Lung (tissue), 12 donors: ENCODE results near the gene PBRM1. TPM values are rescaled to one million over a fixed set of nuclear protein-coding genes. Genes with fewer than 3 reads are reported as not detected.
A peak's percentile ranks its signal among the peaks of the same experiment; 100 is the strongest.

Source experiments
- ATAC-seq: fragments of 200-7000 bp; cut with Tn5 transposase; one replicate; pipeline ENCODE4 v1.9.1; 2020; ENCODE audit warnings: moderate number of reproducible peaks; ENCODE audit not compliant: insufficient read depth, low FRiP score
- DNase-seq, 3 donors: peaks; one replicate each; pipeline ENCODE4 v3.0.0-alpha.2; 2013 to 2017
- H3K27ac ChIP-seq, 2 donors: one replicate each; pipeline ENCODE4 v1.5.1; 2013; ENCODE audit warnings: mild to moderate bottlenecking in 2 of 2, moderate library complexity in 2 of 2, control low read depth in 1 of 2, inconsistent platforms in 1 of 2, low read depth in 1 of 2, low read length in 1 of 2
- H3K27me3 ChIP-seq, 3 donors: one replicate each; pipeline ENCODE4 v1.5.1; 2013; ENCODE audit warnings: low read length in 2 of 3; ENCODE audit not compliant: control insufficient read depth in 3 of 3, insufficient read depth in 3 of 3
- H3K36me3 ChIP-seq, 4 donors: one replicate each; pipeline ENCODE4 v1.5.1; 2013; ENCODE audit warnings: low read length in 4 of 4, mild to moderate bottlenecking in 1 of 4, moderate library complexity in 1 of 4; ENCODE audit not compliant: control insufficient read depth in 4 of 4, insufficient read depth in 4 of 4
- H3K4me1 ChIP-seq, 5 donors: one replicate each; pipeline ENCODE4 v1.5.1; 2013; ENCODE audit warnings: low read length in 5 of 5, mild to moderate bottlenecking in 2 of 5, moderate library complexity in 1 of 5; ENCODE audit not compliant: control insufficient read depth in 5 of 5, insufficient read depth in 5 of 5
- H3K4me3 ChIP-seq: one replicate; pipeline ENCODE4 v1.5.1; 2013; ENCODE audit warnings: mild to moderate bottlenecking, control low read depth, moderate library complexity
- H3K9ac ChIP-seq, 2 donors: one replicate each; pipeline ENCODE4 v1.5.1; 2013; ENCODE audit warnings: low read length in 2 of 2, control low read depth in 1 of 2; ENCODE audit not compliant: insufficient read depth in 1 of 2
- H3K9me3 ChIP-seq, 4 donors: one replicate each; pipeline ENCODE4 v1.5.1; 2013; ENCODE audit warnings: low read length in 3 of 4, mild to moderate bottlenecking in 1 of 4, moderate library complexity in 1 of 4; ENCODE audit not compliant: control insufficient read depth in 4 of 4, insufficient read depth in 3 of 4
- CTCF ChIP-seq: IDR thresholded peaks from 2 replicates; pipeline ENCODE4 v1.5.1; 2012; ENCODE audit warnings: mild to moderate bottlenecking; ENCODE audit errors: control extremely low read depth, extremely low read depth
- WGBS, 2 donors: extraction: QIAGEN DNeasy Blood & Tissue Kit; methylation state at CpG; one replicate each; pipeline ENCODE4 v1.1.7; 2013; 5-methylcytosine and 5-hydroxymethylcytosine counted together
- polyA plus RNA-seq, 2 donors: library from polyadenylated mRNA; stranded (reverse); fragments of 200-250 nt; gene quantifications; one replicate each; pipeline ENCODE4 v1.2.1, GENCODE V29; 2013
- total RNA-seq, 2 donors: library from RNA; depleted of rRNA in 1 of 2; stranded (reverse); fragments of >200 nt in 1 of 2; gene quantifications; one replicate each; pipeline ENCODE4 v1.2.1, GENCODE V29; 2014 to 2021
- donor health status: control.
- donor health status: control.
- donor health status: Bipolar disorder and iron deficiency.
- donor health status: healthy.
- donor health status: DM: yes; HTN: yes; CAD: no.

The PBRM1 gene
- total and polyA plus RNA-seq, 4 donors, result 9.8 to 92.8 (median 40.7) TPM

- Histone ChIP-seq H3K9me3 (no peaks in the 10 kb centered on the region), H3K27me3 (no peaks in the 10 kb centered on the region), H3K36me3 (peaks cover 11 to 48% (median 39%) of the 10 kb centered on the region in 4 donors), H3K9ac (no peak overlapping the region), H3K27ac (no peak overlapping the region), H3K4me1 (no peaks in the 10 kb centered on the region), H3K4me3 (no peak overlapping the region)
- TF ChIP-seq CTCF, result no peak
- ATAC-seq (no peak), DNase-seq (peak in 1 of 3 donors; percentile 12)
- 77 to 88% methylated on average over 3 of the region's 3 CpGs for WGBS, 2 donors
Measured at GRCh38 chr3:52625041-52625440, 60.7 kb downstream of the PBRM1 start.

- TF ChIP-seq CTCF, result no peak
- H3K36me3 ChIP-seq, result peaks cover 10 to 47% (median 34%) of the 10 kb centered on the region in 4 donors
Measured at GRCh38 chr3:52623234-52623792, 62.4 kb downstream of the PBRM1 start.

GRCh38 chr3:52620580-52620979 lies 65.1 kb downstream of the PBRM1 start:
- WGBS, 2 donors, result 92 to 97% methylated on average over 2 of the region's 2 CpGs
- peaks cover 9 to 37% (median 21%) of the 10 kb centered on the region in 4 donors for H3K36me3 ChIP-seq
- H3K27me3 ChIP-seq, result no peaks in the 10 kb centered on the region
- H3K9me3 ChIP-seq, result no peaks in the 10 kb centered on the region
- no peak overlapping the region for H3K9ac ChIP-seq
- no peak overlapping the region for H3K4me3 ChIP-seq
- no peak overlapping the region for H3K27ac ChIP-seq
- H3K4me1 ChIP-seq, result peaks cover 0 to 4% (median 0%) of the 10 kb centered on the region in 5 donors
- no peak for TF ChIP-seq CTCF
- ATAC-seq (no peak), DNase-seq (no peak)

More at GRCh38 chr3:52623234-52623792, 62.4 kb downstream of the PBRM1 start:
- H3K27me3 ChIP-seq, result no peaks in the 10 kb centered on the region
- no peaks in the 10 kb centered on the region for H3K4me1 ChIP-seq
- H3K9me3 ChIP-seq, result no peaks in the 10 kb centered on the region
- WGBS, 2 donors, result 60 to 86% methylated on average over 2 of the region's 2 CpGs
- ATAC-seq (no peak), DNase-seq (no peak)
- H3K27ac ChIP-seq, result no peak overlapping the region
- no peak overlapping the region for H3K9ac ChIP-seq
- H3K4me3 ChIP-seq, result no peak overlapping the region

GRCh38 chr3:52615166-52615565 lies 70.5 kb downstream of the PBRM1 start:
- TF ChIP-seq CTCF, result no peak
- Histone ChIP-seq H3K4me3 (no peak overlapping the region), H3K36me3 (peaks cover 11 to 27% (median 19%) of the 10 kb centered on the region in 4 donors), H3K27ac (no peak overlapping the region), H3K9me3 (no peaks in the 10 kb centered on the region), H3K27me3 (no peaks in the 10 kb centered on the region), H3K9ac (no peak overlapping the region), H3K4me1 (peaks cover 0 to 16% (median 0%) of the 10 kb centered on the region in 5 donors)
- ATAC-seq (no peak), DNase-seq (peak; percentile 68 to 95 (median 88))
